GM18870 (cell line): ENCODE data around the gene DCTPP1.
"Not testable (repeated sequence)": the region's sequence is repeated elsewhere in the genome, so short reads cannot be mapped to it uniquely, and the experiment has no call there.

Experiments used
- ATAC-seq: cut with Tn5 transposase; IDR thresholded peaks from one replicate; pipeline ENCODE4 v1.9.1; 2021; ENCODE audit warnings: moderate library complexity; ENCODE audit not compliant: unreplicated experiment

Gene DCTPP1

GRCh38 chr16:30429678-30430427 lies at the start of gene DCTPP1:
Gene DCTPP1, minus strand, starts transcription at chr16:30430030. Its CDS starts 50 bp downstream, at chr16:30429980.
- peak; percentile 93 for ATAC-seq

- no peak for ATAC-seq
Observed at GRCh38 chr16:30478766-30479478, 49.1 kb upstream of the DCTPP1 start.

- not testable (repeated sequence) for ATAC-seq
Observed at GRCh38 chr16:30477773-30478172, 47.9 kb upstream of the DCTPP1 start.

- ATAC-seq: no peak
Observed at GRCh38 chr16:30476991-30477390, 47.2 kb upstream of the DCTPP1 start.

GRCh38 chr16:30474684-30475083 lies 44.9 kb upstream of the DCTPP1 start:
- ATAC-seq: no peak

- no peak for ATAC-seq
Observed at GRCh38 chr16:30474074-30474452, 44.2 kb upstream of the DCTPP1 start.

GRCh38 chr16:30473231-30474073 lies 43.6 kb upstream of the DCTPP1 start:
- ATAC-seq: no peak

- ATAC-seq: peak; percentile 59
Observed at GRCh38 chr16:30472328-30472942, 42.6 kb upstream of the DCTPP1 start, which contains the start of gene ITGAL. Gene ITGAL, plus strand, starts transcription at chr16:30472742. Its CDS starts 96 bp downstream, at chr16:30472838.

GRCh38 chr16:30470632-30470995 lies 40.8 kb upstream of the DCTPP1 start:
- no peak for ATAC-seq

- no peak for ATAC-seq
Observed at GRCh38 chr16:30470170-30470512, 40.3 kb upstream of the DCTPP1 start.

- ATAC-seq: no peak
Observed at GRCh38 chr16:30464078-30464477, 34.2 kb upstream of the DCTPP1 start.

- not testable (repeated sequence) for ATAC-seq
Observed at GRCh38 chr16:30461426-30461825, 31.6 kb upstream of the DCTPP1 start.

- ATAC-seq: no peak
Observed at GRCh38 chr16:30459456-30459855, 29.6 kb upstream of the DCTPP1 start.

GRCh38 chr16:30458561-30459394 lies 28.9 kb upstream of the DCTPP1 start:
- peak; percentile 88 for ATAC-seq

- no peak for ATAC-seq
Observed at GRCh38 chr16:30457743-30458560, 28.1 kb upstream of the DCTPP1 start.

- no peak for ATAC-seq
Observed at GRCh38 chr16:30457256-30457655, 27.4 kb upstream of the DCTPP1 start.

GRCh38 chr16:30456302-30456701 lies 26.5 kb upstream of the DCTPP1 start:
- no peak for ATAC-seq

- not testable (repeated sequence) for ATAC-seq
Observed at GRCh38 chr16:30452709-30453580, 23.1 kb upstream of the DCTPP1 start.

- no peak for ATAC-seq
Observed at GRCh38 chr16:30449116-30449435, 19.2 kb upstream of the DCTPP1 start.
